ENCODE data around the gene HNRNPC. TPM values are rescaled to one million over a fixed set of nuclear protein-coding genes. Genes with fewer than 3 reads are reported as not detected.
"Not testable (repeated sequence)": the region's sequence is repeated elsewhere in the genome, so short reads cannot be mapped to it uniquely, and the experiment has no call there.

HNRNPC gene
- total RNA-seq, 1 donor from 2014 or later, result 402 TPM

GRCh38 chr14:21245813-21246212 is 23.4 kb downstream of the HNRNPC start:
- no peak for DNase-seq (ENCODE audit: low spot score)

GRCh38 chr14:21244544-21244943 is 24.7 kb downstream of the HNRNPC start:
- no peak for DNase-seq (ENCODE audit: low spot score)

- no peak for DNase-seq (ENCODE audit: low spot score)
Measured at GRCh38 chr14:21241218-21241819, 27.9 kb downstream of the HNRNPC start.

GRCh38 chr14:21240417-21240816 is 28.8 kb downstream of the HNRNPC start:
- DNase-seq (ENCODE audit: low spot score), result no peak

- no peak for DNase-seq (ENCODE audit: low spot score)
Measured at GRCh38 chr14:21238823-21239518, 30.3 kb downstream of the HNRNPC start.

GRCh38 chr14:21236948-21237797 is 32.1 kb downstream of the HNRNPC start:
- DNase-seq (ENCODE audit: low spot score), result no peak

- no peak for DNase-seq (ENCODE audit: low spot score)
Measured at GRCh38 chr14:21234112-21234511, 35.1 kb downstream of the HNRNPC start.

GRCh38 chr14:21233457-21234076 is 35.7 kb downstream of the HNRNPC start:
- no peak for DNase-seq (ENCODE audit: low spot score)

GRCh38 chr14:21231020-21231652 is 38.1 kb downstream of the HNRNPC start:
- DNase-seq (ENCODE audit: low spot score), result no peak

- DNase-seq (ENCODE audit: low spot score), result no peak
Measured at GRCh38 chr14:21229821-21230220, 39.4 kb downstream of the HNRNPC start.

- no peak for DNase-seq (ENCODE audit: low spot score)
Measured at GRCh38 chr14:21227981-21228380, 41.3 kb downstream of the HNRNPC start.

GRCh38 chr14:21227150-21227549 is 42.1 kb downstream of the HNRNPC start:
- no peak for DNase-seq (ENCODE audit: low spot score)

- DNase-seq (ENCODE audit: low spot score), result no peak
Measured at GRCh38 chr14:21226467-21226866, 42.8 kb downstream of the HNRNPC start.

GRCh38 chr14:21225164-21225563 is 44.1 kb downstream of the HNRNPC start:
- DNase-seq (ENCODE audit: low spot score), result not testable (repeated sequence)

- DNase-seq (ENCODE audit: low spot score), result no peak
Measured at GRCh38 chr14:21220874-21221477, 48.3 kb downstream of the HNRNPC start.

GRCh38 chr14:21219561-21220111 is 49.6 kb downstream of the HNRNPC start:
- DNase-seq (ENCODE audit: low spot score), result no peak

- DNase-seq (ENCODE audit: low spot score), result no peak
Measured at GRCh38 chr14:21219120-21219519, 50.1 kb downstream of the HNRNPC start.

GRCh38 chr14:21215879-21216251 is 53.4 kb downstream of the HNRNPC start:
- no peak for DNase-seq (ENCODE audit: low spot score)

GRCh38 chr14:21215130-21215878 is 53.9 kb downstream of the HNRNPC start:
- no peak for DNase-seq (ENCODE audit: low spot score)

GRCh38 chr14:21213652-21214051 is 55.6 kb downstream of the HNRNPC start:
- no peak for DNase-seq (ENCODE audit: low spot score)
